GM12891 (cell line): ENCODE data around the gene TDG.
"Not testable (repeated sequence)": the region's sequence is repeated elsewhere in the genome, so short reads cannot be mapped to it uniquely, and the experiment has no call there.

Experiments
- POLR2A ChIP-seq: IDR thresholded peaks from 2 replicates; pipeline ENCODE4 v1.6.1; 2011; ENCODE audit warnings: low read depth, low read length, control low read depth
- POLR2AphosphoS5 ChIP-seq: IDR thresholded peaks from 2 replicates; pipeline ENCODE4 v1.6.1; 2011; ENCODE audit warnings: low read depth, low read length, control low read depth
- POU2F2 ChIP-seq: IDR thresholded peaks from 2 replicates; pipeline ENCODE4 v1.6.1; 2011; ENCODE audit warnings: low read depth, mild to moderate bottlenecking, control low read depth, low read length, moderate library complexity
- SPI1 ChIP-seq: IDR thresholded peaks from 2 replicates; pipeline ENCODE4 v1.6.1; 2011; ENCODE audit warnings: low read depth, low read length, control low read depth
- TAF1 ChIP-seq: IDR thresholded peaks from 2 replicates; pipeline ENCODE4 v1.6.1; 2011; ENCODE audit warnings: low read depth, low read length, control low read depth

GRCh38 chr12:104021862-104022261 is 56.2 kb downstream of the TDG start:
- not testable (repeated sequence) for TF ChIP-seq POLR2A, POLR2AphosphoS5, TAF1, SPI1, POU2F2
